Upper lobe of left lung (tissue), 6 donors: ENCODE data around the gene NOTCH3. TPM values are rescaled to one million over a fixed set of nuclear protein-coding genes. Genes with fewer than 3 reads are reported as not detected.

ENCODE experiments used
- ATAC-seq, 2 donors: fragments of 200-7000 bp; cut with Tn5 transposase; one replicate each; pipeline ENCODE4 v1.9.1; 2022; ENCODE audit warnings: mild to moderate bottlenecking in 2 of 2, moderate library complexity in 2 of 2; ENCODE audit not compliant: low FRiP score in 2 of 2
- DNase-seq, 2 donors: peaks; one replicate each; pipeline ENCODE4 v3.0.0-alpha.2; 2019 to 2020
- H3K27ac ChIP-seq, 4 donors: fragments of 200-600 bp; sonication (generic); one replicate each; pipeline ENCODE4 v1.5.1; 2016 to 2019
- H3K27me3 ChIP-seq, 4 donors: fragments of 200-600 bp; sonication (generic); one replicate each; pipeline ENCODE4 v1.5.1; 2017 to 2019
- H3K36me3 ChIP-seq, 4 donors: fragments of 200-600 bp; sonication (generic); one replicate each; pipeline ENCODE4 v1.5.1; 2016 to 2019
- H3K4me1 ChIP-seq, 4 donors: fragments of 200-600 bp; sonication (generic); one replicate each; pipeline ENCODE4 v1.5.1; 2018 to 2019
- H3K4me3 ChIP-seq, 4 donors: fragments of 200-600 bp; sonication (generic); one replicate each; pipeline ENCODE4 v1.5.1; 2017 to 2019; ENCODE audit warnings: mild to moderate bottlenecking in 2 of 4, moderate library complexity in 1 of 4
- H3K9me3 ChIP-seq, 4 donors: fragments of 200-600 bp; sonication (generic); one replicate each; pipeline ENCODE4 v1.5.1; 2018 to 2019
- EP300 ChIP-seq, 4 donors: sonication (generic); formaldehyde crosslinking; IDR thresholded peaks; one replicate each; pipeline ENCODE4 v1.5.1; 2017; ENCODE audit warnings: antibody characterized with exemption in 4 of 4, control low read depth in 2 of 4
- POLR2A ChIP-seq, 4 donors: fragments of 450-650 bp; IDR thresholded peaks; one replicate each; pipeline ENCODE4 v1.5.1; 2016 to 2017; ENCODE audit warnings: antibody characterized with exemption in 4 of 4, mild to moderate bottlenecking in 2 of 4
- POLR2AphosphoS5 ChIP-seq, 2 donors: sonication (generic); formaldehyde crosslinking; IDR thresholded peaks; one replicate each; pipeline ENCODE4 v1.5.1; 2017; ENCODE audit warnings: antibody characterized with exemption in 2 of 2
- WGBS, 2 donors: methylation state at CpG; one replicate each; pipeline ENCODE4 v1.1.5; 2017 to 2018; 5-methylcytosine and 5-hydroxymethylcytosine counted together
- total RNA-seq, 6 donors: library from RNA; depleted of rRNA in 4 of 6; stranded (reverse); fragments of >200 nt in 4 of 6; gene quantifications; one replicate each; pipeline versions ENCODE4 v1.1.0 to v1.2.1, GENCODE V29; 2016 to 2021
- TF ChIP-seq, protein P1 (sequence below), 6 experiments: fragments of 450-650 bp in 4 of 6; fragments of 200-600 bp in 2 of 6; sonication (generic) in 2 of 6; IDR thresholded peaks; one replicate each; pipeline ENCODE4 v1.5.1; 2016 to 2019; ENCODE audit warnings: antibody characterized with exemption in 6 of 6
- donor health status: DM: no; HTN: no; CAD: no; lungs with moderate emphysema.
- donor health status: DM: no; HTN: yes; CAD: no; lungs with severe emphysema.

Gene NOTCH3
- 10 to 100 TPM; 23.9 to 56.6 (median 43.1) TPM for total RNA-seq

DNA sequence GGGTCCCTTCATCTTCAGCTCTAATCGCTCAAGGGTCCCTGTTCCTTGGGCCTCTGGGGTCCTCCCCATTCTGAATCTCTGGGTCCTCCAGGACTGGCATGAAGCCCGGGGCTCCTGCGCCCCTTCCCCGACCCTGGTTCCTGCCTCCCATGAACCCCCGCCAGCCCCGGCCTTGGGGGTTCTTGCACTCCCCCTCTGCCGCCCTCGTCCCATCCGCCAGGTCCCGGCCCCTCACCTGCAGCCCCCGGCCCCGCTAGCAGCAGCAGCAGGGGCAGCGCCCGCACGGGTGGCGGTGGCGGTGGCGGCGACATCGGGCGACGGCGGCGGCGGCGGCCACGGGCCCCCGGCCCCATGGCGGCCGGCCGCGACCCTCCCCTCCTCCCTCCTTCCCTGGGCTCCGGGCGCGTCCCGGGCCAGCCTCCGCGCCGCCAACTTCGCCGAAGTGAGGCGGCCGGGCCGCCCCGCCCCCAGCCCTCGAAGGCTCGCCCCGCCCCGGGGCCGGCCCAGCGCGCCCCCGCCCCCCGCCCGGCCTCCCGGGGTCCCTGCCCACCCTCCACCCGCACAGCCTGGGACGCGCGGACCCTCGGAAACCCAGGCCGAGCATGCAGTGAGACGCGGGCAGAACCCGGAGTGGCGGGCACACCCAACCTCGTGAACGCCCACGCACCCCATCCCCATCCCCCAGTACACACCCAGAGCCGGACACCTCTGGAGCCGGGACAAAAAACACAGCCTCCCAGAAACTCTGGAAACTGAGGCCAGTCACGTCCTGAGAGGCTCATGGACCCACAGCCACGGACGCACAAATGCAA, at the start of gene NOTCH3:
Gene NOTCH3 (minus strand): TSS at position 443 of the 812 bp plus-strand sequence. CDS start 90 bp downstream, at position 353.
- peak in 1 of 2 donors; percentile 88 for DNase-seq
- peak in 1 of 2 donors; percentile 38 for ATAC-seq
- Histone ChIP-seq H3K4me3 (peak within 1 kb of the TSS; percentile 32 to 62 (median 58)), H3K27ac (peak within 1 kb of the TSS; percentile 67 to 87 (median 82)), H3K27me3 (peaks cover 0 to 20% (median 11%) of the 10 kb centered on the region in 4 donors), H3K9me3 (no peaks in the 10 kb centered on the region), H3K36me3 (no peaks in the 10 kb centered on the region), H3K4me1 (peaks cover 12 to 34% (median 18%) of the 10 kb centered on the region in 4 donors)
- no peak for TF ChIP-seq POLR2A (IDR thresholded peaks at IDR 0.05)
- TF ChIP-seq EP300 (IDR thresholded peaks at IDR 0.05) = no peak
- TF ChIP-seq POLR2AphosphoS5 (IDR thresholded peaks at IDR 0.05) = no peak
- TF ChIP-seq, protein P1, sequence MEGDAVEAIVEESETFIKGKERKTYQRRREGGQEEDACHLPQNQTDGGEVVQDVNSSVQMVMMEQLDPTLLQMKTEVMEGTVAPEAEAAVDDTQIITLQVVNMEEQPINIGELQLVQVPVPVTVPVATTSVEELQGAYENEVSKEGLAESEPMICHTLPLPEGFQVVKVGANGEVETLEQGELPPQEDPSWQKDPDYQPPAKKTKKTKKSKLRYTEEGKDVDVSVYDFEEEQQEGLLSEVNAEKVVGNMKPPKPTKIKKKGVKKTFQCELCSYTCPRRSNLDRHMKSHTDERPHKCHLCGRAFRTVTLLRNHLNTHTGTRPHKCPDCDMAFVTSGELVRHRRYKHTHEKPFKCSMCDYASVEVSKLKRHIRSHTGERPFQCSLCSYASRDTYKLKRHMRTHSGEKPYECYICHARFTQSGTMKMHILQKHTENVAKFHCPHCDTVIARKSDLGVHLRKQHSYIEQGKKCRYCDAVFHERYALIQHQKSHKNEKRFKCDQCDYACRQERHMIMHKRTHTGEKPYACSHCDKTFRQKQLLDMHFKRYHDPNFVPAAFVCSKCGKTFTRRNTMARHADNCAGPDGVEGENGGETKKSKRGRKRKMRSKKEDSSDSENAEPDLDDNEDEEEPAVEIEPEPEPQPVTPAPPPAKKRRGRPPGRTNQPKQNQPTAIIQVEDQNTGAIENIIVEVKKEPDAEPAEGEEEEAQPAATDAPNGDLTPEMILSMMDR (IDR thresholded peaks at IDR 0.05) = no peak
- WGBS, 2 donors = 3 to 15% methylated on average over 8 to 17 of the region's 74 CpGs

DNA sequence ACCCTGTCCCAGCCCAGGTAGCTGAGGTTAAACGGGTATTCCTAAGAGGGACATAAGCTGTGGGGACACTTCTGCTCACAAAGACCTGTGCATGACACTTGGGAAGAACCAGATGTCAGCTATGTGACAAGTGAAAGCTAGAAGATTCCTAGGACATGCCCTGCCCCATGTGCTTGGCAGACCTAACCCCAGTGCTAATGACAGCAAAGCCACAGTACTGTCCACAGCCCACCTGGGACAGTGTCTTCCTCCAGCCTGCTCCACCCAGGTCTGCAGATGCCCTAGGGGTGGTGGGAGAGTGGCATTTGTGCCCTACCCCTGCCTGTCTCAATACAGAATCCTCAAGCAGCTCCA, 49.8 kb upstream of the NOTCH3 start:
- WGBS, 2 donors = 74% methylated on average over 1 of the region's 1 CpG; no CpG with 5 or more reads in 1 of the 2 donors
- ATAC-seq = no peak

DNA sequence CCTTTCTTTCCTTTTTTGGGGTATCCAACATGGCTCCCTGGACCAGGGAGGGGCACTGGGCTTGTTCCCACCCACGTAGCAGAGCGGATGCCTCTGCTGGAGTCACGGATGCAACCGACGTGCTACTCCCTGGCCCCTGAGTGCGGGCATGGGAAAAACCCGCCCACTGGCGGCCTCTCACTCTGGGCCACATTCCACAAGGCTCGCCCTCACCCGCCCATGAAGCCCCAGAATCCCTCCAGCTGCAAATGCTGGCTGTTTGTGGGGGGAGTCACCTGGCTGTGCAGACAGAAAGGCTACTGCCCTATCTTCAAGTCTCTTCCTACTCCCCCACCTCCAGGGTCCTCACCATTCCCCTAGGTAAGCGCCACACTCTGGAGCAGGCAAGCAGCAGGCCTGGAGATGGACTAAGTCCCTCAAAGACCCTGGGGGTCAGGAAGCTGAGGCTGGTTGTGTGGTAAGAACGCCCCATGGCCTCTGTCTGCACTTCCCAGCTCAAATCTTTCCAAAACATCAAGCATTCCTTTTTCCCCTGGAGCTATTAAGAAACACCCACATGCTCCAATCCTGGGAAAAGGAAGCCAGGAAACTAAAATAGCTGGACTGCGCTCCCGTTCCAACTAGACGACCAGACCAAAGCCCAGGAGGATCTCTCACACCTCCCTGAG, 49.3 kb upstream of the NOTCH3 start:
- no peak for DNase-seq
- 70 to 72% methylated on average over 15 of the region's 15 CpGs for WGBS, 2 donors

More for the DNA sequence above, 49.8 kb upstream of the NOTCH3 start:
- Histone ChIP-seq H3K9me3 (no peaks in the 10 kb centered on the region), H3K36me3 (peaks cover 40 to 100% (median 82%) of the 10 kb centered on the region in 4 donors), H3K27ac (peak overlapping the region; percentile 80 to 90 (median 84)), H3K27me3 (no peaks in the 10 kb centered on the region), H3K4me3 (no peak overlapping the region), H3K4me1 (peaks cover 38 to 50% (median 46%) of the 10 kb centered on the region in 4 donors)
- DNase-seq = no peak
- no peak for TF ChIP-seq EP300 (IDR thresholded peaks at IDR 0.05)
- TF ChIP-seq, protein P1 (IDR thresholded peaks at IDR 0.05) = no peak
- no peak for TF ChIP-seq POLR2AphosphoS5 (IDR thresholded peaks at IDR 0.05)
- no peak for TF ChIP-seq POLR2A (IDR thresholded peaks at IDR 0.05)

DNA sequence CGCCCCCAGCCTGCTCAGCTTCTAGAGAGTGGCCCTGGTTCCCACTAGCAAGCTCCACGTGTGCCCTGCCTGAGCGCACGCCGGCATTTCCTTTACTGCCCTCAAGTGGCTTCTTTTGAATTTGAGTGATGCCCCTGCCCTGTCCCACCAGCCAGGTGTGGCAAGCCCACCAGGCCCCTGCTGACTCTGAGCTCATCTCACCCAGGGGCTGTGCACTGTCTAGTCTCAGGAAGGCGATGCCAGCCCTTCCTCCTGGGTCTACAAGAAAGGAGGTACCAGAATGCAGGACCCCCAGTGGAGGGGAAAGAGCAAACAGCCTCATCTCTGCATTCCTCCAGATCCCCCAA, 48.7 kb upstream of the NOTCH3 start:
- Histone ChIP-seq H3K36me3 (peaks cover 29 to 100% (median 80%) of the 10 kb centered on the region in 4 donors), H3K4me1 (peaks cover 38 to 50% (median 46%) of the 10 kb centered on the region in 4 donors), H3K9me3 (no peaks in the 10 kb centered on the region), H3K27ac (peak overlapping the region; percentile 80 to 90 (median 84)), H3K27me3 (no peaks in the 10 kb centered on the region), H3K4me3 (no peak overlapping the region)
- no peak for ATAC-seq
- DNase-seq = no peak
- 76 to 79% methylated on average over 5 to 6 of the region's 6 CpGs for WGBS, 2 donors
- TF ChIP-seq POLR2AphosphoS5 (IDR thresholded peaks at IDR 0.05) (no peak), POLR2A (IDR thresholded peaks at IDR 0.05) (no peak), EP300 (IDR thresholded peaks at IDR 0.05) (no peak)
- TF ChIP-seq, protein P1 (IDR thresholded peaks at IDR 0.05) = peak in 1 of 6 experiments; percentile 9

More for the DNA sequence above, 49.3 kb upstream of the NOTCH3 start:
- H3K27ac ChIP-seq = peak overlapping the region; percentile 80 to 90 (median 84)
- H3K4me3 ChIP-seq = no peak overlapping the region
- H3K27me3 ChIP-seq = no peaks in the 10 kb centered on the region
- H3K9me3 ChIP-seq = no peaks in the 10 kb centered on the region
- peaks cover 35 to 100% (median 81%) of the 10 kb centered on the region in 4 donors for H3K36me3 ChIP-seq
- H3K4me1 ChIP-seq = peaks cover 38 to 50% (median 46%) of the 10 kb centered on the region in 4 donors
- TF ChIP-seq EP300 (IDR thresholded peaks at IDR 0.05) (peak in 1 of 4 donors; percentile 5), POLR2A (IDR thresholded peaks at IDR 0.05) (no peak)
- peak in 1 of 2 donors; percentile 46 for ATAC-seq
